MM.1S (cell line): Measurements from ENCODE around the gene CD47.
A peak's percentile ranks its signal among the peaks of the same experiment; 100 is the strongest.

ENCODE experiments used
- DNase-seq: peaks from one replicate; pipeline ENCODE4 v3.0.0-alpha.2; 2015
- H2AFZ ChIP-seq: fragments of 300-600 bp; sonication (generic); 2 replicates; pipeline ENCODE4 v1.6.0; 2016; ENCODE audit warnings: antibody characterized with exemption, low read length
- H3F3A ChIP-seq: fragments of 300-600 bp; sonication (generic); 2 replicates; pipeline ENCODE4 v1.6.1; 2016; ENCODE audit warnings: mild to moderate bottlenecking, antibody characterized with exemption, low read length, moderate library complexity, mixed read lengths; ENCODE audit not compliant: insufficient read depth
- H3K27ac ChIP-seq: fragments of 300-600 bp; sonication (generic); 2 replicates; pipeline ENCODE4 v1.5.1; 2016; ENCODE audit warnings: mild to moderate bottlenecking, low read length
- H3K27me3 ChIP-seq: fragments of 300-600 bp; sonication (generic); replicated peaks from 2 replicates; pipeline ENCODE4 v1.6.0; 2016; ENCODE audit warnings: low read length; ENCODE audit not compliant: insufficient read depth
- H3K36me3 ChIP-seq: fragments of 300-600 bp; sonication (generic); replicated peaks from 2 replicates; pipeline ENCODE4 v1.6.1; 2016; ENCODE audit warnings: mild to moderate bottlenecking, low read length, mixed read lengths; ENCODE audit not compliant: insufficient read depth
- H3K4me1 ChIP-seq: fragments of 300-600 bp; sonication (generic); 2 replicates; pipeline ENCODE4 v1.6.1; 2016; ENCODE audit warnings: low read length, mixed read lengths
- H3K4me2 ChIP-seq: fragments of 300-600 bp; sonication (generic); 2 replicates; pipeline ENCODE4 v1.6.0; 2016; ENCODE audit warnings: low read depth, low read length
- H3K4me3 ChIP-seq: fragments of 300-600 bp; sonication (generic); 2 replicates; pipeline ENCODE4 v1.5.1; 2016; ENCODE audit warnings: low read length, mixed read lengths
- H3K79me2 ChIP-seq: fragments of 300-600 bp; sonication (generic); 2 replicates; pipeline ENCODE4 v1.6.1; 2016; ENCODE audit warnings: mixed run types, low read length, mixed read lengths
- H3K9ac ChIP-seq: fragments of 300-600 bp; sonication (generic); 2 replicates; pipeline ENCODE4 v1.6.1; 2016; ENCODE audit warnings: low read length, mixed read lengths
- H3K9me2 ChIP-seq: fragments of 300-600 bp; sonication (generic); replicated peaks from 2 replicates; pipeline ENCODE4 v1.6.1; 2016; ENCODE audit warnings: mild to moderate bottlenecking, low read length, mixed read lengths; ENCODE audit not compliant: insufficient read depth
- H3K9me3 ChIP-seq: fragments of 300-600 bp; sonication (generic); replicated peaks from 2 replicates; pipeline ENCODE4 v1.6.1; 2016; ENCODE audit warnings: mild to moderate bottlenecking, low read length, mixed read lengths; ENCODE audit not compliant: insufficient read depth
- H4K20me1 ChIP-seq: fragments of 300-600 bp; sonication (generic); 2 replicates; pipeline ENCODE4 v1.6.1; 2016; ENCODE audit warnings: mild to moderate bottlenecking, low read length, moderate library complexity, mixed read lengths; ENCODE audit not compliant: insufficient read depth
- EZH2 ChIP-seq: fragments of 300-600 bp; sonication (generic); optimal IDR thresholded peaks from 2 replicates; pipeline ENCODE3; 2017; ENCODE audit warnings: low read depth, mild to moderate bottlenecking, antibody characterized with exemption, low read length, mixed read lengths
- EZH2phosphoT487 ChIP-seq: fragments of 300-600 bp; sonication (generic); IDR thresholded peaks from 2 replicates; pipeline ENCODE4 v1.6.1; 2018; ENCODE audit warnings: antibody characterized with exemption, low read length
- TF ChIP-seq, protein P1 (sequence below): fragments of 300-600 bp; sonication (generic); IDR thresholded peaks from 2 replicates; pipeline ENCODE4 v1.5.1; 2016; ENCODE audit warnings: antibody characterized with exemption, low read length, mixed read lengths

Gene CD47

DNA sequence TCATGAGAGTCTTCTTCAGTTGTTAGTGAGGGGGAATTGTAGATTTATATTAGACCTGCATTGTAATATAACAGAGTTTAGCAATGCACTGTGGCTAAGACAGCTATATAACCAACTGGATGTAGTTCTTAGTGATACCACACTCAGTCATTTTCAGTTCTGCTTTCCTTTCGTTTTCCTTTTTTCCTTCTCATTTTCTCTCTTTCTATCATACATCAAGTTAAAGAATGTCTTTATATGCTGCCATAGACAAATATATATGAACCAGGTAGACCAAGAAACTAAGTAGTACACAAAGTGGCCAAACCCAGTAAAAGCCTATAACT, 43.7 kb upstream of the CD47 start:
- peak overlapping the region; percentile 32; the same call in 1 of the 2 replicates for H3K4me2 ChIP-seq
- H4K20me1 ChIP-seq = no peaks in the 10 kb centered on the region

DNA sequence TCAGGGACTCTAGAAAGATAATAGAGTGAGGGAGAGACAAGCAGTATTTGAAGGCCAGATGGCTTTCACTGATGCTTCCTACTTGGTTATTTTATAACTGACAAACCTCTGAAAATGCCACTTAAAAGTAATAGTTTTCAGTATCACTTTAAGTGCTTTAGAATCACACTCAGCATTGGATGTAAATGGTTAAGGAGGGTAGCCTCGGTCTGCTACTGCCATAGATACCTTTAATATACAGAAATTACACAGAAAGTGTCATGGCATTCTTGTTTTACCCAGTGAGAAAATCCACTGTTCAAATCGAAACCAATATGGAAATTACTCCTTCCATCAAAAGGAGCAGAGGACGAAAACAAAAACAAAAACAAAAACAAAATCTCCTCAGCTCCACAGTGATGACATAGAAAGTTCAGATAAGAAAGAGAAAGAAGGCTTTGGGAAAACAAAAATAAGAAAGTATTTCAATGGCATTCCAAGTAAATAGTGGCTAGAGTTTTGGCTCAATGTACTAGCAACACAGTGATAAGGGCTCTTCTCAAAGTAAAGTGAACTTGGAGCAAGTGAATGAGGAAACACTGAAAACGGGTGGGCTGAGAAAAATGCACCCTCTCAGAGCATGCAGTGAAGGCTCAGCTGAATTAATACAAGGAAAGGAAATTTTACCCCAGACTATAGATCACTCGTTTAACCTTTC, 43.2 kb upstream of the CD47 start:
- no peak for TF ChIP-seq EZH2
- no peak for TF ChIP-seq EZH2phosphoT487
- TF ChIP-seq, protein P1, sequence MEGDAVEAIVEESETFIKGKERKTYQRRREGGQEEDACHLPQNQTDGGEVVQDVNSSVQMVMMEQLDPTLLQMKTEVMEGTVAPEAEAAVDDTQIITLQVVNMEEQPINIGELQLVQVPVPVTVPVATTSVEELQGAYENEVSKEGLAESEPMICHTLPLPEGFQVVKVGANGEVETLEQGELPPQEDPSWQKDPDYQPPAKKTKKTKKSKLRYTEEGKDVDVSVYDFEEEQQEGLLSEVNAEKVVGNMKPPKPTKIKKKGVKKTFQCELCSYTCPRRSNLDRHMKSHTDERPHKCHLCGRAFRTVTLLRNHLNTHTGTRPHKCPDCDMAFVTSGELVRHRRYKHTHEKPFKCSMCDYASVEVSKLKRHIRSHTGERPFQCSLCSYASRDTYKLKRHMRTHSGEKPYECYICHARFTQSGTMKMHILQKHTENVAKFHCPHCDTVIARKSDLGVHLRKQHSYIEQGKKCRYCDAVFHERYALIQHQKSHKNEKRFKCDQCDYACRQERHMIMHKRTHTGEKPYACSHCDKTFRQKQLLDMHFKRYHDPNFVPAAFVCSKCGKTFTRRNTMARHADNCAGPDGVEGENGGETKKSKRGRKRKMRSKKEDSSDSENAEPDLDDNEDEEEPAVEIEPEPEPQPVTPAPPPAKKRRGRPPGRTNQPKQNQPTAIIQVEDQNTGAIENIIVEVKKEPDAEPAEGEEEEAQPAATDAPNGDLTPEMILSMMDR = no peak
- H3F3A ChIP-seq = no peaks in the 10 kb centered on the region
- no peak for DNase-seq
- H4K20me1 ChIP-seq = no peaks in the 10 kb centered on the region
- no peak overlapping the region for H3K9ac ChIP-seq
- H3K27ac ChIP-seq = no peak overlapping the region
- H3K4me3 ChIP-seq = no peak overlapping the region
- H3K79me2 ChIP-seq = no peaks in the 10 kb centered on the region
- no peaks in the 10 kb centered on the region for H3K9me3 ChIP-seq
- H3K4me2 ChIP-seq = peak overlapping the region; percentile 32
- no peaks in the 10 kb centered on the region for H3K36me3 ChIP-seq
- H2AFZ ChIP-seq = no peak overlapping the region
- no peaks in the 10 kb centered on the region for H3K9me2 ChIP-seq
- peaks cover 13% of the 10 kb centered on the region; the same call in 1 of the 2 replicates for H3K4me1 ChIP-seq
- H3K27me3 ChIP-seq = no peaks in the 10 kb centered on the region

More for the DNA sequence above, 43.7 kb upstream of the CD47 start:
- DNase-seq = peak; percentile 19
- Histone ChIP-seq H3F3A (no peaks in the 10 kb centered on the region), H3K9ac (no peak overlapping the region), H3K27ac (no peak overlapping the region), H3K4me1 (peaks cover 13% of the 10 kb centered on the region; the same call in 1 of the 2 replicates), H3K9me3 (no peaks in the 10 kb centered on the region), H3K4me3 (no peak overlapping the region), H3K36me3 (no peaks in the 10 kb centered on the region), H3K9me2 (no peaks in the 10 kb centered on the region), H2AFZ (no peak overlapping the region), H3K27me3 (no peaks in the 10 kb centered on the region), H3K79me2 (no peaks in the 10 kb centered on the region)
- TF ChIP-seq, protein P1 = no peak
- TF ChIP-seq EZH2 (no peak), EZH2phosphoT487 (no peak)

GRCh38 chr3:108133048-108133369, 42.2 kb upstream of the CD47 start:
- Histone ChIP-seq H2AFZ (no peak overlapping the region), H3K9me2 (no peaks in the 10 kb centered on the region), H3K27me3 (no peaks in the 10 kb centered on the region), H3K79me2 (no peaks in the 10 kb centered on the region), H3K4me2 (no peak overlapping the region), H3K9ac (no peak overlapping the region), H4K20me1 (no peaks in the 10 kb centered on the region), H3K4me1 (peaks cover 13% of the 10 kb centered on the region; the same call in 1 of the 2 replicates), H3K4me3 (no peak overlapping the region), H3K9me3 (no peaks in the 10 kb centered on the region), H3F3A (no peaks in the 10 kb centered on the region), H3K27ac (no peak overlapping the region), H3K36me3 (no peaks in the 10 kb centered on the region)
- DNase-seq = no peak
- TF ChIP-seq, protein P1 = no peak
- TF ChIP-seq EZH2phosphoT487 (no peak), EZH2 (no peak)
